T-helper 2 cell treated with Interferon-gamma antibody and Interleukin-4, amounts not matched to agents 5 μg/mL and 100 μg/mL, for 36 hours (primary cell): ENCODE results near the gene TPM3.
A peak's percentile ranks its signal among the peaks of the same experiment; 100 is the strongest.
"Not testable (repeated sequence)": the region's sequence is repeated elsewhere in the genome, so short reads cannot be mapped to it uniquely, and the experiment has no call there.

Experiments
- DNase-seq: peaks from one replicate; pipeline ENCODE4 v3.0.0; 2021; ENCODE audit warnings: low spot score
- H3K27ac Mint-ChIP-seq: one replicate; pipeline ENCODE4 v1.8.0; 2021; ENCODE audit warnings: mild to moderate bottlenecking, mixed read lengths
- H3K27me3 Mint-ChIP-seq: one replicate; pipeline ENCODE4 v1.8.0; 2021; ENCODE audit warnings: low read depth, mixed read lengths
- H3K36me3 Mint-ChIP-seq: one replicate; pipeline ENCODE4 v1.8.0; 2021; ENCODE audit warnings: low read depth, mixed read lengths
- H3K4me1 Mint-ChIP-seq: one replicate; pipeline ENCODE4 v1.8.0; 2021; ENCODE audit warnings: low read depth, mixed read lengths
- H3K4me3 Mint-ChIP-seq: one replicate; pipeline ENCODE4 v1.8.0; 2022; ENCODE audit warnings: mild to moderate bottlenecking, moderate library complexity, mixed read lengths
- H3K9me3 Mint-ChIP-seq: one replicate; pipeline ENCODE4 v1.8.0; 2021; ENCODE audit warnings: mixed read lengths

TPM3 gene

GRCh38 chr1:154191990-154192461 is at the start of gene TPM3:
Gene TPM3 (minus strand): TSS chr1:154192100. CDS start chr1:154192018, 82 bp downstream.
- H3K9me3 Mint-ChIP-seq: no peaks in the 10 kb centered on the region
- H3K27ac Mint-ChIP-seq: no peak within 1 kb of the TSS
- no peak for DNase-seq
- no peaks in the 10 kb centered on the region for H3K36me3 Mint-ChIP-seq
- H3K4me1 Mint-ChIP-seq: peaks cover 4% of the 10 kb centered on the region
- H3K4me3 Mint-ChIP-seq: no peak within 1 kb of the TSS
- H3K27me3 Mint-ChIP-seq: peaks cover 42% of the 10 kb centered on the region

GRCh38 chr1:154240294-154240833 is 48.5 kb upstream of the TPM3 start:
- DNase-seq: no peak
- Mint-ChIP-seq H3K9me3 (no peaks in the 10 kb centered on the region), H3K27ac (no peak overlapping the region), H3K36me3 (peaks cover 76% of the 10 kb centered on the region), H3K4me3 (no peak overlapping the region), H3K27me3 (no peaks in the 10 kb centered on the region), H3K4me1 (peaks cover 10% of the 10 kb centered on the region)

- H3K27ac Mint-ChIP-seq: peak overlapping the region; percentile 5
- H3K4me3 Mint-ChIP-seq: no peak overlapping the region
These were observed 47.6 kb upstream of the TPM3 start for GRCh38 chr1:154239491-154239890.

GRCh38 chr1:154237880-154238506 is 46.1 kb upstream of the TPM3 start:
- peaks cover 78% of the 10 kb centered on the region for H3K36me3 Mint-ChIP-seq
- peaks cover 10% of the 10 kb centered on the region for H3K4me1 Mint-ChIP-seq

More at GRCh38 chr1:154239491-154239890, 47.6 kb upstream of the TPM3 start:
- H3K36me3 Mint-ChIP-seq: peaks cover 81% of the 10 kb centered on the region
- H3K4me1 Mint-ChIP-seq: peaks cover 10% of the 10 kb centered on the region
- DNase-seq: no peak
- no peaks in the 10 kb centered on the region for H3K9me3 Mint-ChIP-seq
- no peaks in the 10 kb centered on the region for H3K27me3 Mint-ChIP-seq

GRCh38 chr1:154237435-154237834 is 45.5 kb upstream of the TPM3 start:
- Mint-ChIP-seq H3K9me3 (no peaks in the 10 kb centered on the region), H3K27ac (no peak overlapping the region), H3K4me1 (peaks cover 10% of the 10 kb centered on the region), H3K27me3 (no peaks in the 10 kb centered on the region), H3K4me3 (no peak overlapping the region), H3K36me3 (peaks cover 72% of the 10 kb centered on the region)
- DNase-seq: no peak

More at GRCh38 chr1:154237880-154238506, 46.1 kb upstream of the TPM3 start:
- DNase-seq: no peak
- no peak overlapping the region for H3K4me3 Mint-ChIP-seq
- no peak overlapping the region for H3K27ac Mint-ChIP-seq
- no peaks in the 10 kb centered on the region for H3K9me3 Mint-ChIP-seq
- H3K27me3 Mint-ChIP-seq: no peaks in the 10 kb centered on the region

- DNase-seq: no peak
- no peaks in the 10 kb centered on the region for H3K27me3 Mint-ChIP-seq
- peaks cover 68% of the 10 kb centered on the region for H3K36me3 Mint-ChIP-seq
- H3K27ac Mint-ChIP-seq: no peak overlapping the region
- no peaks in the 10 kb centered on the region for H3K9me3 Mint-ChIP-seq
- no peak overlapping the region for H3K4me3 Mint-ChIP-seq
- H3K4me1 Mint-ChIP-seq: peaks cover 10% of the 10 kb centered on the region
These were observed 45.0 kb upstream of the TPM3 start for GRCh38 chr1:154236855-154237254.

GRCh38 chr1:154233127-154233526 is 41.2 kb upstream of the TPM3 start:
- not testable (repeated sequence) for H3K27me3 Mint-ChIP-seq, H3K27ac Mint-ChIP-seq, H3K9me3 Mint-ChIP-seq, H3K4me3 Mint-ChIP-seq, DNase-seq, H3K4me1 Mint-ChIP-seq
- peaks cover 67% of the 10 kb centered on the region for H3K36me3 Mint-ChIP-seq

- not testable (repeated sequence) for DNase-seq, H3K9me3 Mint-ChIP-seq, H3K27me3 Mint-ChIP-seq, H3K27ac Mint-ChIP-seq, H3K4me1 Mint-ChIP-seq, H3K4me3 Mint-ChIP-seq
- peaks cover 67% of the 10 kb centered on the region for H3K36me3 Mint-ChIP-seq
These were observed 39.2 kb upstream of the TPM3 start for GRCh38 chr1:154231112-154231511.

GRCh38 chr1:154225370-154225769 is 33.5 kb upstream of the TPM3 start:
- no peaks in the 10 kb centered on the region for H3K27me3 Mint-ChIP-seq
- no peak for DNase-seq
- peaks cover 39% of the 10 kb centered on the region for H3K4me1 Mint-ChIP-seq
- peaks cover 64% of the 10 kb centered on the region for H3K36me3 Mint-ChIP-seq
- no peak overlapping the region for H3K27ac Mint-ChIP-seq
- no peak overlapping the region for H3K4me3 Mint-ChIP-seq
- peaks cover 8% of the 10 kb centered on the region for H3K9me3 Mint-ChIP-seq

- Mint-ChIP-seq H3K36me3 (peaks cover 68% of the 10 kb centered on the region), H3K27ac (peak overlapping the region; percentile 46), H3K4me1 (peaks cover 48% of the 10 kb centered on the region), H3K4me3 (peak overlapping the region; percentile 90), H3K27me3 (no peaks in the 10 kb centered on the region), H3K9me3 (peaks cover 8% of the 10 kb centered on the region)
- no peak for DNase-seq
These were observed 31.7 kb upstream of the TPM3 start for GRCh38 chr1:154223621-154224020.

- H3K36me3 Mint-ChIP-seq: peaks cover 67% of the 10 kb centered on the region
- H3K4me1 Mint-ChIP-seq: peaks cover 55% of the 10 kb centered on the region
These were observed 31.0 kb upstream of the TPM3 start for GRCh38 chr1:154222918-154223317.

GRCh38 chr1:154222518-154222917 is 30.6 kb upstream of the TPM3 start:
- no peaks in the 10 kb centered on the region for H3K27me3 Mint-ChIP-seq

More at GRCh38 chr1:154222918-154223317, 31.0 kb upstream of the TPM3 start:
- Mint-ChIP-seq H3K27ac (peak overlapping the region; percentile 91), H3K9me3 (peaks cover 8% of the 10 kb centered on the region), H3K27me3 (no peaks in the 10 kb centered on the region), H3K4me3 (peak overlapping the region; percentile 90)
- DNase-seq: no peak

GRCh38 chr1:154221278-154222001 is 29.5 kb upstream of the TPM3 start:
- Mint-ChIP-seq H3K9me3 (peaks cover 8% of the 10 kb centered on the region), H3K36me3 (peaks cover 62% of the 10 kb centered on the region), H3K4me1 (peaks cover 58% of the 10 kb centered on the region), H3K27me3 (no peaks in the 10 kb centered on the region), H3K27ac (peak overlapping the region; percentile 91), H3K4me3 (peak overlapping the region; percentile 90)
- peak; percentile 62 for DNase-seq

More at GRCh38 chr1:154222518-154222917, 30.6 kb upstream of the TPM3 start:
- peaks cover 58% of the 10 kb centered on the region for H3K4me1 Mint-ChIP-seq
- H3K4me3 Mint-ChIP-seq: peak overlapping the region; percentile 90
- peak overlapping the region; percentile 91 for H3K27ac Mint-ChIP-seq
- H3K9me3 Mint-ChIP-seq: peaks cover 8% of the 10 kb centered on the region
- DNase-seq: no peak
- peaks cover 68% of the 10 kb centered on the region for H3K36me3 Mint-ChIP-seq

- H3K9me3 Mint-ChIP-seq: peaks cover 8% of the 10 kb centered on the region
- H3K27me3 Mint-ChIP-seq: no peaks in the 10 kb centered on the region
- H3K36me3 Mint-ChIP-seq: peaks cover 61% of the 10 kb centered on the region
- peak overlapping the region; percentile 96 for H3K27ac Mint-ChIP-seq
- H3K4me3 Mint-ChIP-seq: peak overlapping the region; percentile 90
- DNase-seq: no peak
- H3K4me1 Mint-ChIP-seq: peaks cover 56% of the 10 kb centered on the region
These were observed 29.0 kb upstream of the TPM3 start for GRCh38 chr1:154220970-154221277.
